ENCODE results near the gene ABHD12B. TPM values are rescaled to one million over a fixed set of nuclear protein-coding genes. Genes with fewer than 3 reads are reported as not detected.

The ABHD12B gene
- total RNA-seq, 4 donors from 2014 or later = 20.9 to 77.3 (median 36.2) TPM

GRCh38 chr14:50865391-50866076 is 6.3 kb upstream of the ABHD12B start:
- DNase-seq (ENCODE audit: low spot score in 2 of 2) = no peak
- TF ChIP-seq CTCF (IDR thresholded peaks at IDR 0.05) = no peak
- TF ChIP-seq POLR2A (IDR thresholded peaks at IDR 0.05) = no peak
- intact Hi-C loops (cut with DNase I; ENCODE audit: low total_unique reads) = no loop called here
- 68% methylated on average over 11 of the region's 11 CpGs for WGBS, 2 donors
- no peak overlapping the region for H3K4me3 ChIP-seq (ENCODE audit: low read depth, poor library complexity, severe bottlenecking)

DNA sequence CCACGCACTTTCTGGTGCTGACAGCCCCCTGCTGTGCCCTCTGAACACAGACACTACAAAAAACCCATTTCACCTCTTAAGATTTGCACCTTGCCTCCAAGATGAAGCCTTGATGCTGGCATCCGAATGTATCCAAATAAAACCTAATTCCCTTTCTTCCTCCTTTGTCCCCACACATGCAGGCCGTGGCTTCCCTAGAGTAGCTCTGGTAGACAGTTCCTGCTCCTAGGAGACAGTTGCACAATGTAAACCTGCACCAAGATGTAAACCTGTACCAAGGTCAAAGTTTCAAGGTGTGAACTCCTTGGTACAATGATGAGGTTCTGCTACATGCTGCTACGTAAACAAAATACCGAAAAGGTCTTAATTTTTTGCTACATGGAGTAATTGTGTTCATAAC is 625 bp upstream of the ABHD12B start:
- intact Hi-C loops (cut with DNase I; ENCODE audit: low total_unique reads) = no loop called here
- no peak for DNase-seq (ENCODE audit: low spot score in 2 of 2)
- 86 to 90% methylated on average over 5 of the region's 5 CpGs for WGBS, 2 donors
- TF ChIP-seq POLR2A (IDR thresholded peaks at IDR 0.05) (no peak), CTCF (IDR thresholded peaks at IDR 0.05) (no peak)
- no peak overlapping the region for H3K4me3 ChIP-seq (ENCODE audit: low read depth, poor library complexity, severe bottlenecking)

GRCh38 chr14:50874757-50875156 is 2.9 kb downstream of the ABHD12B start:
- TF ChIP-seq CTCF (IDR thresholded peaks at IDR 0.05) (no peak), POLR2A (IDR thresholded peaks at IDR 0.05) (no peak)
- H3K4me3 ChIP-seq (ENCODE audit: low read depth, poor library complexity, severe bottlenecking) = no peak overlapping the region
- DNase-seq (ENCODE audit: low spot score in 2 of 2) = no peak
- 79 to 80% methylated on average over 2 of the region's 2 CpGs for WGBS, 2 donors
- intact Hi-C loops (cut with DNase I; ENCODE audit: low total_unique reads) = no loop called here

GRCh38 chr14:50875359-50876070 is 3.7 kb downstream of the ABHD12B start:
- WGBS, 2 donors = 44 to 53% methylated on average over 7 of the region's 7 CpGs
- DNase-seq (ENCODE audit: low spot score in 2 of 2) = no peak
- no peak for TF ChIP-seq POLR2A (IDR thresholded peaks at IDR 0.05)
- TF ChIP-seq CTCF (IDR thresholded peaks at IDR 0.05) = no peak
- intact Hi-C loops (cut with DNase I; ENCODE audit: low total_unique reads) = no loop called here
- H3K4me3 ChIP-seq (ENCODE audit: low read depth, poor library complexity, severe bottlenecking) = no peak overlapping the region

GRCh38 chr14:50882932-50883826 is 11.3 kb downstream of the ABHD12B start:
- intact Hi-C loops (cut with DNase I; ENCODE audit: low total_unique reads) = no loop called here
- no peak for TF ChIP-seq CTCF (IDR thresholded peaks at IDR 0.05)
- TF ChIP-seq POLR2A (IDR thresholded peaks at IDR 0.05) = no peak
- 68 to 79% methylated on average over 8 of the region's 8 CpGs for WGBS, 2 donors

More at GRCh38 chr14:50882932-50883826, 11.3 kb downstream of the ABHD12B start:
- H3K4me3 ChIP-seq (ENCODE audit: low read depth, poor library complexity, severe bottlenecking) = no peak overlapping the region
- no peak for DNase-seq (ENCODE audit: low spot score in 2 of 2)

Measured in lower leg skin (tissue), 4 donors.